ENCODE data around the gene CLMP. TPM values are rescaled to one million over a fixed set of nuclear protein-coding genes. Genes with fewer than 3 reads are reported as not detected.

CLMP gene
- total RNA-seq, 1 donor from 2014 or later = 6.6 TPM

- H3K27ac Mint-ChIP-seq (ENCODE audit: unreplicated experiment) = peak overlapping the region; percentile 46
- no peak for TF ChIP-seq CTCF (IDR thresholded peaks at IDR 0.05)
- no peaks in the 10 kb centered on the region for H3K9me3 Mint-ChIP-seq (ENCODE audit: low read depth)
- H3K4me3 Mint-ChIP-seq (ENCODE audit: unreplicated experiment) = no peak overlapping the region
- peaks cover 27% of the 10 kb centered on the region for H3K4me1 Mint-ChIP-seq (ENCODE audit: low read depth)
- no peak for DNase-seq (ENCODE audit: low spot score)
- no peaks in the 10 kb centered on the region for H3K27me3 Mint-ChIP-seq (ENCODE audit: low read depth)
- H3K36me3 Mint-ChIP-seq (ENCODE audit: low read depth) = no peaks in the 10 kb centered on the region
Measured at GRCh38 chr11:123181075-123181474, 14.0 kb downstream of the CLMP start.

GRCh38 chr11:123180574-123180973, 14.5 kb downstream of the CLMP start:
- no peaks in the 10 kb centered on the region for H3K36me3 Mint-ChIP-seq (ENCODE audit: low read depth)
- no peak for TF ChIP-seq CTCF (IDR thresholded peaks at IDR 0.05)
- DNase-seq (ENCODE audit: low spot score) = no peak
- H3K27ac Mint-ChIP-seq (ENCODE audit: unreplicated experiment) = peak overlapping the region; percentile 46
- H3K4me1 Mint-ChIP-seq (ENCODE audit: low read depth) = peaks cover 32% of the 10 kb centered on the region
- H3K4me3 Mint-ChIP-seq (ENCODE audit: unreplicated experiment) = no peak overlapping the region
- no peaks in the 10 kb centered on the region for H3K9me3 Mint-ChIP-seq (ENCODE audit: low read depth)
- no peaks in the 10 kb centered on the region for H3K27me3 Mint-ChIP-seq (ENCODE audit: low read depth)

GRCh38 chr11:123180166-123180565, 14.9 kb downstream of the CLMP start:
- Mint-ChIP-seq H3K4me1 (ENCODE audit: low read depth) (peaks cover 35% of the 10 kb centered on the region), H3K27me3 (ENCODE audit: low read depth) (no peaks in the 10 kb centered on the region), H3K9me3 (ENCODE audit: low read depth) (no peaks in the 10 kb centered on the region), H3K4me3 (ENCODE audit: unreplicated experiment) (no peak overlapping the region), H3K27ac (ENCODE audit: unreplicated experiment) (peak overlapping the region; percentile 46), H3K36me3 (ENCODE audit: low read depth) (no peaks in the 10 kb centered on the region)
- no peak for DNase-seq (ENCODE audit: low spot score)
- no peak for TF ChIP-seq CTCF (IDR thresholded peaks at IDR 0.05)

- DNase-seq (ENCODE audit: low spot score) = no peak
- Mint-ChIP-seq H3K36me3 (ENCODE audit: low read depth) (no peaks in the 10 kb centered on the region), H3K4me3 (ENCODE audit: unreplicated experiment) (no peak overlapping the region), H3K27ac (ENCODE audit: unreplicated experiment) (no peak overlapping the region), H3K27me3 (ENCODE audit: low read depth) (no peaks in the 10 kb centered on the region), H3K4me1 (ENCODE audit: low read depth) (peaks cover 41% of the 10 kb centered on the region), H3K9me3 (ENCODE audit: low read depth) (no peaks in the 10 kb centered on the region)
- TF ChIP-seq CTCF (IDR thresholded peaks at IDR 0.05) = no peak
Measured at GRCh38 chr11:123179586-123179985, 15.5 kb downstream of the CLMP start.

- DNase-seq (ENCODE audit: low spot score) = no peak
- Mint-ChIP-seq H3K9me3 (ENCODE audit: low read depth) (no peaks in the 10 kb centered on the region), H3K36me3 (ENCODE audit: low read depth) (no peaks in the 10 kb centered on the region), H3K4me1 (ENCODE audit: low read depth) (peaks cover 55% of the 10 kb centered on the region), H3K27ac (ENCODE audit: unreplicated experiment) (no peak overlapping the region), H3K27me3 (ENCODE audit: low read depth) (no peaks in the 10 kb centered on the region), H3K4me3 (ENCODE audit: unreplicated experiment) (no peak overlapping the region)
- TF ChIP-seq CTCF (IDR thresholded peaks at IDR 0.05) = no peak
Measured at GRCh38 chr11:123178186-123178585, 16.9 kb downstream of the CLMP start.

Data from chondrocyte (in vitro differentiated cells).